Hepatocyte (in vitro differentiated cells): ENCODE data around the gene ZDHHC14.

Experiments
- EZH2 ChIP-seq: fragments of 200-600 bp; sonication (generic); IDR thresholded peaks from 2 replicates; pipeline ENCODE4 v1.6.1; 2016; ENCODE audit warnings: antibody characterized with exemption, mild to moderate bottlenecking, borderline replicate concordance
- EZH2phosphoT487 ChIP-seq: fragments of 200-600 bp; sonication (generic); IDR thresholded peaks from one replicate; pipeline ENCODE4 v1.6.1; 2018; ENCODE audit warnings: antibody characterized with exemption, mild to moderate bottlenecking, low read depth, moderate library complexity; ENCODE audit not compliant: unreplicated experiment, severe bottlenecking
- TF ChIP-seq, protein P1 (sequence below): fragments of 200-600 bp; sonication (generic); IDR thresholded peaks from 2 replicates; pipeline ENCODE4 v1.5.1; 2016; ENCODE audit warnings: antibody characterized with exemption, mild to moderate bottlenecking; ENCODE audit not compliant: poor library complexity

GRCh38 chr6:157381631-157382621, 936 bp downstream of the ZDHHC14 start:
- TF ChIP-seq, protein P1, sequence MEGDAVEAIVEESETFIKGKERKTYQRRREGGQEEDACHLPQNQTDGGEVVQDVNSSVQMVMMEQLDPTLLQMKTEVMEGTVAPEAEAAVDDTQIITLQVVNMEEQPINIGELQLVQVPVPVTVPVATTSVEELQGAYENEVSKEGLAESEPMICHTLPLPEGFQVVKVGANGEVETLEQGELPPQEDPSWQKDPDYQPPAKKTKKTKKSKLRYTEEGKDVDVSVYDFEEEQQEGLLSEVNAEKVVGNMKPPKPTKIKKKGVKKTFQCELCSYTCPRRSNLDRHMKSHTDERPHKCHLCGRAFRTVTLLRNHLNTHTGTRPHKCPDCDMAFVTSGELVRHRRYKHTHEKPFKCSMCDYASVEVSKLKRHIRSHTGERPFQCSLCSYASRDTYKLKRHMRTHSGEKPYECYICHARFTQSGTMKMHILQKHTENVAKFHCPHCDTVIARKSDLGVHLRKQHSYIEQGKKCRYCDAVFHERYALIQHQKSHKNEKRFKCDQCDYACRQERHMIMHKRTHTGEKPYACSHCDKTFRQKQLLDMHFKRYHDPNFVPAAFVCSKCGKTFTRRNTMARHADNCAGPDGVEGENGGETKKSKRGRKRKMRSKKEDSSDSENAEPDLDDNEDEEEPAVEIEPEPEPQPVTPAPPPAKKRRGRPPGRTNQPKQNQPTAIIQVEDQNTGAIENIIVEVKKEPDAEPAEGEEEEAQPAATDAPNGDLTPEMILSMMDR, result no peak
- no peak for TF ChIP-seq EZH2
- no peak for TF ChIP-seq EZH2phosphoT487
